ENCODE measurements around the gene PTGES3.

DNA sequence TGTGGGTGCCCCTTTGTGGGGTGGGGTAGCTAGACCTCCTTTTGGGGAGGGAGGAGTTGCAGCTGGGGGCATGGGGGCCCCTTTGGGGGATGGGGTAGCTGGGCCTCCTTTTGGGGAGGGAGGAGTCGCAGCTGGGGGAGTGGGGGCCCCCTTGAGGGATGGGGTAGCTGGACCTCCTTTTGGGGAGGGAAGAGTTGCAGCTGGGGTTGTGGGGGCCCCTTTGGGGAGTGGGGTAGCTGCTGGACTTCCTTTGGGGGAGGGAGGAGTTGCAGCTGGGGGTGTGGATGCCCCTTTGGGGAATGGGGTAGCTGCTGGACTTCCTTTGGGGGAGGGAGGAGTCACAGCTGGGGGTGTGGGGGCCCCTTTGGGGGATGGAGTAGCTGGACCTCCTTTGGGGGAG, 30.1 kb upstream of the PTGES3 start:
- TF ChIP-seq, protein P1, sequence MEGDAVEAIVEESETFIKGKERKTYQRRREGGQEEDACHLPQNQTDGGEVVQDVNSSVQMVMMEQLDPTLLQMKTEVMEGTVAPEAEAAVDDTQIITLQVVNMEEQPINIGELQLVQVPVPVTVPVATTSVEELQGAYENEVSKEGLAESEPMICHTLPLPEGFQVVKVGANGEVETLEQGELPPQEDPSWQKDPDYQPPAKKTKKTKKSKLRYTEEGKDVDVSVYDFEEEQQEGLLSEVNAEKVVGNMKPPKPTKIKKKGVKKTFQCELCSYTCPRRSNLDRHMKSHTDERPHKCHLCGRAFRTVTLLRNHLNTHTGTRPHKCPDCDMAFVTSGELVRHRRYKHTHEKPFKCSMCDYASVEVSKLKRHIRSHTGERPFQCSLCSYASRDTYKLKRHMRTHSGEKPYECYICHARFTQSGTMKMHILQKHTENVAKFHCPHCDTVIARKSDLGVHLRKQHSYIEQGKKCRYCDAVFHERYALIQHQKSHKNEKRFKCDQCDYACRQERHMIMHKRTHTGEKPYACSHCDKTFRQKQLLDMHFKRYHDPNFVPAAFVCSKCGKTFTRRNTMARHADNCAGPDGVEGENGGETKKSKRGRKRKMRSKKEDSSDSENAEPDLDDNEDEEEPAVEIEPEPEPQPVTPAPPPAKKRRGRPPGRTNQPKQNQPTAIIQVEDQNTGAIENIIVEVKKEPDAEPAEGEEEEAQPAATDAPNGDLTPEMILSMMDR (conservative IDR thresholded peaks at IDR 0.05; ENCODE audit: low read length): no peak
- no peak for TF ChIP-seq EZH2phosphoT487 (IDR thresholded peaks at IDR 0.05; ENCODE audit: borderline replicate concordance)
